IPS-20b (cell line): ENCODE results near the gene CCDC192.

Experiments
- H3K27ac ChIP-seq: one replicate; pipeline ENCODE4 v1.5.1; 2013; ENCODE audit warnings: low read length
- H3K27me3 ChIP-seq: 2 replicates; pipeline ENCODE4 v1.6.1; 2013; ENCODE audit warnings: mild to moderate bottlenecking, low read length, inconsistent platforms; ENCODE audit not compliant: insufficient read depth
- H3K36me3 ChIP-seq: 2 replicates; pipeline ENCODE4 v1.6.1; 2013; ENCODE audit warnings: low read depth, mild to moderate bottlenecking, inconsistent platforms, low read length, moderate library complexity; ENCODE audit not compliant: insufficient read depth
- H3K4me1 ChIP-seq: 2 replicates; pipeline ENCODE4 v1.6.1; 2013; ENCODE audit warnings: mild to moderate bottlenecking, control low read depth, inconsistent platforms, low read length, moderate library complexity; ENCODE audit not compliant: insufficient read depth
- H3K4me3 ChIP-seq: 2 replicates; pipeline ENCODE4 v1.5.1; 2013; ENCODE audit warnings: mild to moderate bottlenecking, low read length, inconsistent platforms
- H3K9ac ChIP-seq: 2 replicates; pipeline ENCODE4 v1.6.1; 2013; ENCODE audit warnings: low read depth, mild to moderate bottlenecking, inconsistent platforms, low read length, moderate library complexity
- H3K9me3 ChIP-seq: 2 replicates; pipeline ENCODE4 v1.6.1; 2013; ENCODE audit warnings: mild to moderate bottlenecking, low read depth, low read length, inconsistent platforms; ENCODE audit not compliant: insufficient read depth

The CCDC192 gene

DNA sequence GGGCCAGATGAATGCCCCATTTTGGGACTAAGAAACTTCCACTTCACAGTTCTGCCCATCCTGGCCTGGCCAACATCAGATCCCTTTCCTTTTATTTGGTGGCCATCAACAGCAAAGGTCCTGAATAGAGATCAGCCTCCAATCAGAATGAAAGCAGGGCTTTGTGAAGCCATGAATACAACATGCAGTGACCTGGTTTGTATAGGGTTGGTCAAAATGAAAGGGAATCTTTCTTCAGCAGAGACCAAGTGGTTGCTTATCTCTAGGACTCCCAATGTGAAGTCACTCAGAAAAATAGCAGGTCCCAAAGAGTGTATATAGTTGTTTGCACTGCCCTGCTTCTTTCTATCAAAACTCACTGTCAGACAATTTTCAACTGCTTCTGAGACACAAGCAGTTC, 266.5 kb downstream of the CCDC192 start:
- Histone ChIP-seq H3K4me3 (no peak overlapping the region), H3K36me3 (no peaks in the 10 kb centered on the region), H3K27me3 (no peaks in the 10 kb centered on the region), H3K4me1 (no peaks in the 10 kb centered on the region), H3K9me3 (no peaks in the 10 kb centered on the region), H3K27ac (no peak overlapping the region), H3K9ac (no peak overlapping the region)

DNA sequence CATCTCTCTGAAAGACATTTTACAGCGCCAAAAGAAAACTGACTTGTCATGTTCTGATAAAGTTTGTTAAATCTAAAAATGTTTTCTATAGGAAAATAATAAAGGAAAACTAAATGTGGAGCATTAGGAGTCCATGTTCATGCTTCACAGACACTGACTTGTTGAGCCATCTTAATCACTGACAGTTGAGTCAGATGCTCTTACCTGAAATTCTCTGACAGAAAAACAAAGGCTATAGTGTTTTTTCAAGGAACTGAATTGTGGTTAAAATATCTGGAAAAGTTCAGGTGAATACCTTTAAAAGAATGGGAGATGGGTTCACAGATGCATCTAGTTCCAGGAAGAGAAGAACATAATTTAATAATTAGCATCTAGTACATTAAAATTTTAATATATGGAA, 266.9 kb downstream of the CCDC192 start:
- H3K4me3 ChIP-seq: no peak overlapping the region

DNA sequence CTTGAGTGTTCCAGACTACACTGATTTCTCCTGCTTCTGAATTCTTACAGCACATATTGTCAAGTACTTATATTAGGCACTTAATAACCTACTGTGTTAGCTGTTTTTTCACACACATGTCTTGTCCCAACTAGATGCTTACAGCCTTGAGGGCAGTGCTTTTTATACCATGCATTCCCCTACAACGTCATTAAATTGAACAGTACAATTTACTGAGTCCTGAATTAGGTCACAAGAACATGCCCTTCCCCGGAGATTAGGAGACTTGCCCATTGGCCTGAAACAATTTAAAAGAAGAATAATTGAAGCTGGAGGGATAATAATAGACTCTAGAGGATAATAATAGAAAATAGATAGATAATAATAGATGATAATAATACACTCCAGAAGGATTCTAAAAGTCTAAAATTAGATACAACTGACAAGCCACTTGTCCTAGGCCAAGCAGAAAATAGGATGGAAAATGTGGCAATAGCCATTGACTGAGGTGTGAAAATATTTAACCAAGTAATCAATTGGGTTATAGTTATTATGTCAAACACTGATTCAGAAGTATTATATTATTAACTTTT, 267.7 kb downstream of the CCDC192 start:
- H3K27me3 ChIP-seq: no peaks in the 10 kb centered on the region
- H3K27ac ChIP-seq: no peak overlapping the region
- no peak overlapping the region for H3K4me3 ChIP-seq
- no peaks in the 10 kb centered on the region for H3K36me3 ChIP-seq
- H3K9ac ChIP-seq: no peak overlapping the region
- H3K9me3 ChIP-seq: no peaks in the 10 kb centered on the region
- no peaks in the 10 kb centered on the region for H3K4me1 ChIP-seq

More for the DNA sequence above, 266.9 kb downstream of the CCDC192 start:
- no peak overlapping the region for H3K27ac ChIP-seq
- no peaks in the 10 kb centered on the region for H3K9me3 ChIP-seq
- H3K27me3 ChIP-seq: no peaks in the 10 kb centered on the region
- no peaks in the 10 kb centered on the region for H3K4me1 ChIP-seq
- H3K36me3 ChIP-seq: no peaks in the 10 kb centered on the region
- H3K9ac ChIP-seq: no peak overlapping the region

DNA sequence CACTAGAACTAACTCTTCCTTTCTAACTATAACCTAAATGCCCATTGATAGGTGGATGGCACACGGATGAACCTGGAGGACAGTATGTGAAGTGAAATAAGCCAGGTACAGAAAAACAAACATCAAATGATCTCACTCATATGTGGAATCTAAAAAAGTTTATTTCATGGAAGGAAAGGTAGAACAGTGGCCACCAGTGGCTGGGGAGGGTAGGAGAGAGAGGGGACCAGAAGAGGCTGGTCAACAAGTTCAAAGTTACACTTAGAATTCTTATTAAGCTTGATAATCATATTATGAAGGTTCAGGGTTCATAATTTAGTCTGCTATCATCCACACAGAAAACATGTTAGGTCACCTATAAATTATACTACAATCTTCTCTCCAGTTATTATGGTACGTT, 272.8 kb downstream of the CCDC192 start:
- Histone ChIP-seq H3K4me3 (no peak overlapping the region), H3K9me3 (no peaks in the 10 kb centered on the region), H3K27ac (no peak overlapping the region), H3K27me3 (no peaks in the 10 kb centered on the region), H3K9ac (no peak overlapping the region), H3K4me1 (no peaks in the 10 kb centered on the region), H3K36me3 (no peaks in the 10 kb centered on the region)

DNA sequence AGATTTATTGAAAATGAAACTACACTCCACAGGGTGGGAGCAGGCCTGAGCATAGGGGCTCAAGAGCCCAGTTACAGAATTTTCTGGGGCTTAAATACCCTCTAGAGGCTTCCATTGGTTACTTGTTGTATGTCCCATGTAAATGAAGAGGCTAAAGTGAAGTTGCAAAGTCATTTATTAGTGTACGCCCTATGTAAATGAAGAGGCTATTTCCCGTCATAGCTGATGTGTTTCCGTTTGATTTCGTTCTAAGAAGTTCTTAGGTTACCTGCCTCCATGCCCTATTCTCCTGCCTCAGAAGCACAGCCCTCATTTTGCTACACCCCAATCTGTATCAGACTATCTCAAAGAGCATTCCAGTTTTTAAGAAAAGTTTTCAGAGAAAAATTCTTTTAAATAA, 273.3 kb downstream of the CCDC192 start:
- Histone ChIP-seq H3K27me3 (no peaks in the 10 kb centered on the region), H3K36me3 (no peaks in the 10 kb centered on the region), H3K9me3 (no peaks in the 10 kb centered on the region), H3K4me3 (no peak overlapping the region), H3K9ac (no peak overlapping the region), H3K4me1 (no peaks in the 10 kb centered on the region; the same call in 1 of the 2 replicates), H3K27ac (no peak overlapping the region)

DNA sequence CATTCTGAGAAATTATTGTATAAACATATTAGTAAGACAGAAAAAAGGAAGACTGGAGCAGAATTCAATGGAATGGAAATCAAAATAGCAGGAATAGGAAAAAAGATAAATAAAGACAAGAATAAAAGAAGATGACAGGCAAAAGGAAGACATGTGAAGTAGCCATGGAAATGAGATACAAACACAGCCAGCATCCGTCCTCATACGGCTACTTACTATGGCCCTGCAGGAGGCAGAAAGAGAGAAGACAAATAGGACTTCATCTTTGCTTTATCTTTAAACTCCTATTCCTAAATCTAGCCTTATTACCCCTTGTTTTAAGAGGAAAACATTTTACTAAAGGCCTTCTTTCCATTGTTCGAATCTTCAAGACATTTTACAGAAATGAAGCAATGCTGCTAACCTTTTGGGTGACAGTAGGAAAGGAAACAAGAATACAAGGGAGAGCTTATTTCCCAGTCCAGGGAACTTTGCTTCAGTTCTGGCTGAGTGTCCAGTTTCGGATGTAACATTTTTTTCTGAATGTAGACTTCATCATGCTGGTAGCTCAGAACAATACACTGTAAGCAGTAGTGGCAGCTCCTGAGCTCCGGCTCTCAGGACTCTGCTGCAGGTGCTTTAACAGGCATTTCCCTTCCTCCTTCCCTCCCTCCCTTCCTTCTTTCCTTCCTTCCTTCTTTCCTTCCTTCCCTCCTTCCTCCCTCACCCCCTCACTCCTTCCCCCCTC, 274.0 kb downstream of the CCDC192 start:
- H3K27ac ChIP-seq: no peak overlapping the region
- H3K9me3 ChIP-seq: no peaks in the 10 kb centered on the region
- H3K4me1 ChIP-seq: no peaks in the 10 kb centered on the region; the same call in 1 of the 2 replicates
- no peaks in the 10 kb centered on the region for H3K27me3 ChIP-seq
- no peaks in the 10 kb centered on the region for H3K36me3 ChIP-seq
- H3K9ac ChIP-seq: no peak overlapping the region
- no peak overlapping the region for H3K4me3 ChIP-seq

DNA sequence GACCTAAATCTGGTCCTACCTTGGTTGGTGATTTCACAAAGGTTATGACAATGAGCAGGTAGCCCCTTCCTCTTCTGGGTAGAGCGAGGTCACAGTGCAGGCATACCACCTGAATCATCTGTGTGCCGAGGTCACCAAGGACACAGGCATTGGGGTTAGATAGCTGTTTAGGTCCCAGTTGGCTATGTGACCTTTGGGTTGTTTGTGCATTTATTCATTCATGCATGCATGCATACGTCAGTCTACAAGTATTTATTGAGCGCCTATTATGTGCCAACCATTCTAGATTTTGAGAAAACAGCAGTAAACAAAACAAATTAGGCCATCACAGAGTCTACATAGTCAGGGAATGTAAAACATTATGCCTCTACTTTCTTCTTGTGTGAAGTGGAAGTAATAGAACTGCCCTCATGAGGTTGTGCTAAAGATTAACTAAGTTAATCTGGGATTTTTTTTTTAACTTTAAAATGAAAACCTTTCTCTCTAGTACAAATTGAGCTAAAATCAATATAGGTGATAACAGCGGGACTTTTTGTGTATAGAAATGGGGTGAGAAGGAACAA, 275.6 kb downstream of the CCDC192 start:
- Histone ChIP-seq H3K9ac (no peak overlapping the region), H3K9me3 (no peaks in the 10 kb centered on the region), H3K36me3 (no peaks in the 10 kb centered on the region), H3K4me1 (no peaks in the 10 kb centered on the region; the same call in 1 of the 2 replicates), H3K27me3 (no peaks in the 10 kb centered on the region), H3K27ac (no peak overlapping the region), H3K4me3 (no peak overlapping the region)

DNA sequence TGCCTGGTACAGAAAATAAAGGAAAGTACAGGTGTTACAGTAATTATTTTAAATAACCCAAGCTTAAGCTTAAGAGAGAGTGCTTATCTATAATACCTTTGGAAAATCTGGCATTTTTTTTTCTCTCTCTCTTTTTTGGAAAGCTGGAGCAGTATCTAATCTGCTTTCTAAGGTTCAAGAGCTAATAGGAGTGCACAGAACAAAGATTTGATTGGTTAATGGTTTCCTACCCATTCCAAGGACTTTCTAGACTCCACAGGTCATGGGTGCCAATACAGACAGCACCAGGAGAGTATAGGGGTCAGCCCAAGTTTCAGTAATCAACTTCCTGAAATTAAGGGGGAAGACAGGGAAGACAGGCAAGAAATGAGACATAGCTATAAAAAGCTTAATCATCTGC, 276.3 kb downstream of the CCDC192 start:
- Histone ChIP-seq H3K4me3 (no peak overlapping the region), H3K9me3 (no peaks in the 10 kb centered on the region), H3K36me3 (no peaks in the 10 kb centered on the region), H3K4me1 (no peaks in the 10 kb centered on the region; the same call in 1 of the 2 replicates), H3K9ac (no peak overlapping the region), H3K27ac (no peak overlapping the region), H3K27me3 (no peaks in the 10 kb centered on the region)

DNA sequence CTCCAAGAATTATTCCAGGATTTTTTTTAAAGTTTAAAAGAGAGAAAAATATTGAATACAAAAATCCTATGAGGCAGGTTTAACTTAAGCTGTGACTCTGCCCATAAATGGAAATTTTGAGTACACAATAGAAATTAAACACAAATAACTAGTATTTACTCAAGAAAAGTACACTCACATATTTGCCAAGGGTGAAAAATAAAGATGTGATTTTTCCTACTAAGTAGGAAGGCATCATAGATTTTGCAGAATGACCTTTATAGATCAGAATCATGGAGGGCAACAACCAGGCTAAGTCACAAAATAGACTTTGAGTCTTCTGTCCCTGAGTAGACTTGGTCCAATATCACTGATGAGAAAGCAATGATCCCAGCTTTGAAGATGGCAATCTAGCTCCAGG, 277.7 kb downstream of the CCDC192 start:
- Histone ChIP-seq H3K4me3 (no peak overlapping the region), H3K4me1 (no peaks in the 10 kb centered on the region; the same call in 1 of the 2 replicates), H3K27me3 (no peaks in the 10 kb centered on the region), H3K27ac (no peak overlapping the region), H3K9ac (no peak overlapping the region), H3K9me3 (no peaks in the 10 kb centered on the region), H3K36me3 (no peaks in the 10 kb centered on the region)

DNA sequence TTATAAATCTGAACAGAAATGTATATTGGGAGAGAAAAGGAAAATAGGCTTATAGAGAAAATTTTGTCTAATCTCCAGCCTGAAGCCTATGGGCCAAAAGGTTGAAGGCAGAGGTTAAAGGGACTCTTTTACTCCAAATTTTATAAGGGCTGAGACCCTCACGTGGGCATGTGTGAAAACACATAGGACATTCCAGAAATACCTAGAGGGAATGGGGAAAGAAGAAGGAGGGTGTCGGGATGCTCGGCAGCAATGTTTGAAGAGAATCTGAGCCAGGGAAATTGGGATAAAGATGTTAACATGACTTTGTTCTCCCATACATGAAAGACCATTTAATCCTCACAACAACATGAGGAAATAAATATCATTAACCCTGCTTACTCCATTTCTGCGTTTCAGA, 278.3 kb downstream of the CCDC192 start:
- H3K9ac ChIP-seq: no peak overlapping the region
- H3K27ac ChIP-seq: no peak overlapping the region
- H3K4me1 ChIP-seq: no peaks in the 10 kb centered on the region; the same call in 1 of the 2 replicates
- no peaks in the 10 kb centered on the region for H3K9me3 ChIP-seq
- H3K36me3 ChIP-seq: no peaks in the 10 kb centered on the region
- H3K27me3 ChIP-seq: no peaks in the 10 kb centered on the region
- no peak overlapping the region for H3K4me3 ChIP-seq

DNA sequence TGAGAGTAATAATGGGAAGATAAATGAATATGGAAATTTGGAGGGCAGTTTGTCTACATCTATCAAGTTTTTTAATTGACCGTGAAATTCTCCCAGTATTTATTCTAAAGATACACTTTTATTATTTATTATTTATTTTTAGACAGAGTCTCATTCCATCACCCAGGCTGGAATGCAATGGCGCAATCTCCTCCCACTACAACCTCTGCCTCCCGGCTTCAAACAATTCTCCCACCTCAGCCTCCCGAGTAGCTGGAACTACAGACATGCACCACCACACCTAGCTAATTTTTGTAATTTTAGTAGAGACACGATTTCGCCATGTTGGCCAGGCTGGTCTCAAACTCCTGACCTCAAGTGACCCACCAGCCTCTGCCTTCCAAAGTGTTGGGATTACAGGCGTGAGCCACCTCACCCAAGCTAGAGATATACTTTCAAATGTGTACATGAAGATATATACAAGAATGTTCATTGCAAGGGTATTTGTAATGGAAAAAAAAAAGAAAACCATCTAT, 282.7 kb downstream of the CCDC192 start:
- Histone ChIP-seq H3K4me1 (no peaks in the 10 kb centered on the region; the same call in 1 of the 2 replicates), H3K9ac (no peak overlapping the region), H3K9me3 (no peaks in the 10 kb centered on the region), H3K4me3 (no peak overlapping the region), H3K36me3 (no peaks in the 10 kb centered on the region), H3K27ac (no peak overlapping the region), H3K27me3 (no peaks in the 10 kb centered on the region)
